Measurements from ENCODE around the gene IL22RA1. TPM values are rescaled to one million over a fixed set of nuclear protein-coding genes. Genes with fewer than 3 reads are reported as not detected.
A peak's percentile ranks its signal among the peaks of the same experiment; 100 is the strongest.

Gene IL22RA1
- total and polyA plus RNA-seq, 9 of the 15 experiments (the other 6 are each of a cell fraction or from before 2014, with no cell fraction given), result not detected

- TF ChIP-seq PPARD (CRISPR knock-in tag; IDR thresholded peaks at IDR 0.05), result no peak
- TF ChIP-seq FOXJ3 (CRISPR knock-in tag; IDR thresholded peaks at IDR 0.05), result no peak
- TF ChIP-seq ZBTB2 (IDR thresholded peaks at IDR 0.05), result no peak
- no peak for TF ChIP-seq LEF1 (IDR thresholded peaks at IDR 0.05)
- TF ChIP-seq SREBF1 (IDR thresholded peaks at IDR 0.05; ENCODE audit: borderline replicate concordance, low read depth, low read length), result no peak
- no peak for TF ChIP-seq FOXA1 (IDR thresholded peaks at IDR 0.05; ENCODE audit: borderline replicate concordance)
- TF ChIP-seq GABPB2 (CRISPR knock-in tag; conservative IDR thresholded peaks at IDR 0.05), result no peak
- TF ChIP-seq ZNF23 (CRISPR knock-in tag; IDR thresholded peaks at IDR 0.05), result no peak
- TF ChIP-seq ZNF785 (CRISPR knock-in tag; IDR thresholded peaks at IDR 0.05), result no peak
- TF ChIP-seq TAL1 (IDR thresholded peaks at IDR 0.05), result no peak
- TF ChIP-seq MAX (CRISPR knock-in tag; IDR thresholded peaks at IDR 0.05), result 0 out of 2 replicates have a peak, but pooled peaks have one; percentile 27
- no peak for TF ChIP-seq ZKSCAN3 (CRISPR knock-in tag; IDR thresholded peaks at IDR 0.05)
- no peak for TF ChIP-seq MTF1 (CRISPR knock-in tag; IDR thresholded peaks at IDR 0.05; ENCODE audit: borderline replicate concordance)
- TF ChIP-seq VEZF1 (CRISPR knock-in tag; IDR thresholded peaks at IDR 0.05), result no peak
- TF ChIP-seq E2F5 (CRISPR knock-in tag; IDR thresholded peaks at IDR 0.05), result no peak
- TF ChIP-seq GTF3C2 (IDR thresholded peaks at IDR 0.05; ENCODE audit: borderline replicate concordance, extremely low read depth, insufficient read length), result no peak
- TF ChIP-seq POLR2G (IDR thresholded peaks at IDR 0.05; ENCODE audit: low read depth, low read length), result no peak
- no peak for TF ChIP-seq SRF (CRISPR knock-in tag; IDR thresholded peaks at IDR 0.05)
- TF ChIP-seq GABPA (tag; conservative IDR thresholded peaks at IDR 0.05; ENCODE audit: low read depth), result no peak
- TF ChIP-seq ZNF263 (CRISPR knock-in tag; IDR thresholded peaks at IDR 0.05; ENCODE audit: borderline replicate concordance), result peak; percentile 84
- no peak for TF ChIP-seq ILK (tag; IDR thresholded peaks at IDR 0.05; ENCODE audit: borderline replicate concordance, low read depth)
Observed at GRCh38 chr1:24108334-24109165, 34.4 kb downstream of the IL22RA1 start (continued).

Measured in K562 (cell line).